AG09319 (cell line): ENCODE measurements around the gene TMEM178A.

Source experiments
- DNase-seq: peaks from one replicate; pipeline ENCODE4 v3.0.0-alpha.2; 2010; ENCODE audit warnings: low read depth; ENCODE audit errors: extremely low read depth
- TF ChIP-seq, protein P1 (sequence below): IDR thresholded peaks from 2 replicates; pipeline ENCODE4 v1.5.1; 2011; ENCODE audit warnings: low read depth, mild to moderate bottlenecking, inconsistent platforms, low read length, moderate library complexity

Gene TMEM178A

DNA sequence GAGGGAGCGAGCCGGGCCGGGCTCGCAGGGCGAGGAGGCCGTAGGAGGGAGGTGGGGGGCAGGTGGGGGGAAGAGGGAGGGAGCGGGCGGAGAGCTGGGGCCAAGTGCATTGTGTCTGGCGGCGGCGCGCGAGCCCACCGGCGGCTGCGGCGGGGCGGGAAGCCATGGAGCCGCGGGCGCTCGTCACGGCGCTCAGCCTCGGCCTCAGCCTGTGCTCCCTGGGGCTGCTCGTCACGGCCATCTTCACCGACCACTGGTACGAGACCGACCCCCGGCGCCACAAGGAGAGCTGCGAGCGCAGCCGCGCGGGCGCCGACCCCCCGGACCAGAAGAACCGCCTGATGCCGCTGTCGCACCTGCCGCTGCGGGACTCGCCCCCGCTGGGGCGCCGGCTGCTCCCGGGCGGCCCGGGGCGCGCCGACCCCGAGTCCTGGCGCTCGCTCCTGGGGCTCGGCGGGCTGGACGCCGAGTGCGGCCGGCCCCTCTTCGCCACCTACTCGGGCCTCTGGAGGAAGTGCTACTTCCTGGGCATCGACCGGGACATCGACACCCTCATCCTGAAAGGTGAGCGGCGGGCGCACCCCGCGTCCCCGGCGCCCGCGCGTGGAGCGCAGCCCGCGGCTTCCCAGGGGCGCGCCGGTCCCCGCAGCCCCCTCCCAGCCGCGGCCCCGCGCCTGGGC is at the start of gene TMEM178A:
Gene TMEM178A, plus strand, starts transcription at position 107 of the 680 bp plus-strand sequence. Its CDS starts 58 bp downstream, at position 165.
- TF ChIP-seq, protein P1, sequence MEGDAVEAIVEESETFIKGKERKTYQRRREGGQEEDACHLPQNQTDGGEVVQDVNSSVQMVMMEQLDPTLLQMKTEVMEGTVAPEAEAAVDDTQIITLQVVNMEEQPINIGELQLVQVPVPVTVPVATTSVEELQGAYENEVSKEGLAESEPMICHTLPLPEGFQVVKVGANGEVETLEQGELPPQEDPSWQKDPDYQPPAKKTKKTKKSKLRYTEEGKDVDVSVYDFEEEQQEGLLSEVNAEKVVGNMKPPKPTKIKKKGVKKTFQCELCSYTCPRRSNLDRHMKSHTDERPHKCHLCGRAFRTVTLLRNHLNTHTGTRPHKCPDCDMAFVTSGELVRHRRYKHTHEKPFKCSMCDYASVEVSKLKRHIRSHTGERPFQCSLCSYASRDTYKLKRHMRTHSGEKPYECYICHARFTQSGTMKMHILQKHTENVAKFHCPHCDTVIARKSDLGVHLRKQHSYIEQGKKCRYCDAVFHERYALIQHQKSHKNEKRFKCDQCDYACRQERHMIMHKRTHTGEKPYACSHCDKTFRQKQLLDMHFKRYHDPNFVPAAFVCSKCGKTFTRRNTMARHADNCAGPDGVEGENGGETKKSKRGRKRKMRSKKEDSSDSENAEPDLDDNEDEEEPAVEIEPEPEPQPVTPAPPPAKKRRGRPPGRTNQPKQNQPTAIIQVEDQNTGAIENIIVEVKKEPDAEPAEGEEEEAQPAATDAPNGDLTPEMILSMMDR: no peak
- no peak for DNase-seq

DNA sequence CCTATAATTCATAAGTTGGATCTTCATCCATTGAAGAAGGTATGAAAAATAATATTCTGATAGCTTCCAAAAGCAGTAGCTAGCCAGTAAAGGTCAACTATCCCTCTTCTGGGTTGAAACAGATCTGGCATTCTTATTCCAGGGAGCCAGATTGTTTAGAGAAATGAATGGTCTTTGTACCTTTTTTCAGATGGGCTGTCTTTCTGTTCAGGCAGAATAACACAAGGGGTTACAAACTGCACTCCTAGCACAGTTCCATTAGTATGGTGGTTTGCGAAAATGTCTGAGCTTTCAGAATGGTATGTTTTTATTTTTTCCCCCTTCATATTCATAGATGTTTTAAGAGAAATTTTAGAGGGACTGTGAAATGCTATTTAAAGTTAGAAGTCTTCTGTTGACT is 47.5 kb upstream of the TMEM178A start:
- no peak for DNase-seq
- TF ChIP-seq, protein P1: no peak

DNA sequence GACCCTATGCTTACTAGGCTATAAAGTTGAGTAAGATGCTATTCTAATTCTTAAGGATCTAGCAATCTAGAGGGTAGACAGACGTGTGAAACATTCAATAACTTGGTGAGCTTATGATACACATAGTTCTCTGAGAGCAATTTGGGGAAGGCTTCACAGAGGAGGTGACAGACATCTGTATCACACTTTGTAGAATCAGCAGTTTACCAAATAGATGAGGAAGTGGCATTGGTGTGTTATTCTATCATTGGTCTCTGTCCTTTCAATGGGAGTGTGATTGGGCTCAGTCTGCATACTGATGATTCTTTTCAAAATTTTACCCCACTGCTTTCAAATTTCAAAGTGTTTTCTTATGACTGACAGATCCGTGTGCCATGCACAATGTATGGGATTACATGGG is 47.0 kb upstream of the TMEM178A start:
- TF ChIP-seq, protein P1: no peak

DNA sequence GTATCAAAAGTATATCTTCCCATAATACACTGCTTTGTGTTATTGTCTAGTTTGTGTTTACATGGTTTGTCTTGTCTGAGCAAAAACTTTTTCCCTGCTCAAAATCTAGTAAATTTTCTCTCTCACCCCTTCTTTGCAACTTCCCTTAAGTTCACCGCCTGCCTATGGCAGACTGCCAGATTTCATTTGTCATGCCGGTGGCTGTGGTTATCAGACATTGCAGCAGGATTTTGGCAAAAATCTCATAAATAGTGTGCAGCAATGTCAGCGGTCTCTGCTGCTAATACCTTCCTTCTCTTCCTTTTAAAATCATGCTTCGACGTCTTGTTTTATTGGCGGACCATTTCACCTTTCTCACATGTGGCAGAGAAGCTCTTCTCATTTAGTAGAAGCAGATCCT is 45.6 kb upstream of the TMEM178A start:
- TF ChIP-seq, protein P1: no peak
- peak; percentile 39 for DNase-seq

More for the DNA sequence above, 47.0 kb upstream of the TMEM178A start:
- DNase-seq: no peak

DNA sequence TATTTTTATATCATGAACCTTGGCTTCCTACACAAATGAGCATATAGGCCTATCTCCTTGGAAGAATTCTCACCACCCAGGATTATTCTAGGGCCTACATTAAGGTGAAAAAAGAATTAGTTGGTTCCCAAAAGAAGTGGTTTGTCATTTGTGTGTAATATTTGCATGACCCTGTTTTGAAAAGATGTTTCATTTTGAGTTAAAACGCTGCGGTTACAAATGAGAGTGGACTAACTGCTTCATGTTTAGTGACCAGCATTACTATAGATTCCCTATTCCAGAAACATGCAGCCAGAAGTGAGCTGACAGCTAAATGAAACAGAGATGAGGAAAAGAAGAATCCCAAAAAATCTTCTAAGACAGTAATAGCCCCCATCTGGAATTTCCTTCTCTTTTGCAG is 44.1 kb upstream of the TMEM178A start:
- DNase-seq: no peak
- TF ChIP-seq, protein P1: no peak

DNA sequence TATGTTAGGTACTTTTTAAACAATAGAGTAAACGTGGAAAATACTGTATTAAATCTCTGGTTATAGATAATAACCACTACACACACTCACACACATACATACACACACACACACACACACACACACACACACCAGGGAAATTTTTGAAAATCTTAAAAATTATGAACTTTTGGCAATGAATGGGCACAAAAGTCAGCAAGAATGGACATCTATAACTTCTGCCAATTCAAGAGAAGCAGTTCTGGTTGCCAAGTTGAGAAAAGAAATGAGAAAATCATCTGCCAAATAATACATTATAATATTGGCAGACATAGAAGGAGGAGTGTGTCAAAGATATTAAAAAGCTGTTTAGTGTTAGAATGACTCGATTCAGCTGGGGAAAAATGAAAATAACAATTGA is 42.9 kb upstream of the TMEM178A start:
- no peak for DNase-seq
- TF ChIP-seq, protein P1: no peak

DNA sequence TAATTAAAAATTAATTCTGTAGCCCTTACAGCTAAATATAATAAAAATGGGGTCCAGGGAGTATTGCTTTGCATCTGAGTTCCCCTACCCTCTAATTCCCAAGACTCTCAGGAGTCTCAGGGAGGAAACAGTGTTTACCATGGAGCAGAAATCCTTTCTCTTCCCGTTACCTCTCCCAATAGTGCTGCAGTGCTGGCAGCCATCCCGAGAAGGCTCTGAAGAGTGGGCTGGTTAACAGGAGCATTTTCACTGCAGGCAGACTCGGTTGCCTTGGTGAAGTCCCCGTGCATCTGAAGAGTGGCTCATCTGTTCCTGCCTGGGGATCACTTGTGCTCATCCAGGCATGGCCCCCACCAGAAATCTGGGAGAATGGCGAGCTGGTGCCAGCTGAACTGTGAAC is 41.8 kb upstream of the TMEM178A start:
- DNase-seq: no peak
- TF ChIP-seq, protein P1: no peak
